Neural progenitor cell (in vitro differentiated cells): ENCODE data around the gene MYCBP.

Experiments
- EZH2 ChIP-seq: fragments of 200-600 bp; sonication (generic); IDR thresholded peaks from 2 replicates; pipeline ENCODE4 v1.6.1; 2017; ENCODE audit warnings: antibody characterized with exemption, mild to moderate bottlenecking, moderate library complexity
- EZH2phosphoT487 ChIP-seq: fragments of 200-600 bp; sonication (generic); IDR thresholded peaks from 2 replicates; pipeline ENCODE4 v1.6.1; 2017; ENCODE audit warnings: antibody characterized with exemption
- TF ChIP-seq, protein P1 (sequence below): fragments of 200-600 bp; sonication (generic); IDR thresholded peaks from 2 replicates; pipeline ENCODE4 v1.5.1; 2017; ENCODE audit warnings: antibody characterized with exemption, mild to moderate bottlenecking

DNA sequence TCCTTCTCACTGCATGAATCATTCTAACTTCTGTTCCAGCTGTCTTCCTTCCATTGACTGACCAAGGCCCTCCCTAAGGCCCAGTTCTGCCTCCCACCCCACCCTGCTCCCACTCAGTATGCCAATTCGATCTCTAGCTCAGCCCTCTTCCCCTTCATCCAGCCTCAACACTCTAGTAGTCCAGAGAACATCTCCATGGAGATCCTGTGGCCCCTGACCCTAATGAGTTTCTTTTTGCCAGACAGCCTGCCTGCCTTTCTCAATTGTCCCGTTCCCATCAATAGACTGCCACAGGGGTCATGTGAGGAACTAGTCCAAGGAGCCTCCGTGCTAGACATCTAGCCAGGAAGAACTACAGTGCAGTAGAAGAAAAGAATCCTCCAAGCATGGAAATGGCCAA lies 40.0 kb downstream of the MYCBP start:
- TF ChIP-seq, protein P1, sequence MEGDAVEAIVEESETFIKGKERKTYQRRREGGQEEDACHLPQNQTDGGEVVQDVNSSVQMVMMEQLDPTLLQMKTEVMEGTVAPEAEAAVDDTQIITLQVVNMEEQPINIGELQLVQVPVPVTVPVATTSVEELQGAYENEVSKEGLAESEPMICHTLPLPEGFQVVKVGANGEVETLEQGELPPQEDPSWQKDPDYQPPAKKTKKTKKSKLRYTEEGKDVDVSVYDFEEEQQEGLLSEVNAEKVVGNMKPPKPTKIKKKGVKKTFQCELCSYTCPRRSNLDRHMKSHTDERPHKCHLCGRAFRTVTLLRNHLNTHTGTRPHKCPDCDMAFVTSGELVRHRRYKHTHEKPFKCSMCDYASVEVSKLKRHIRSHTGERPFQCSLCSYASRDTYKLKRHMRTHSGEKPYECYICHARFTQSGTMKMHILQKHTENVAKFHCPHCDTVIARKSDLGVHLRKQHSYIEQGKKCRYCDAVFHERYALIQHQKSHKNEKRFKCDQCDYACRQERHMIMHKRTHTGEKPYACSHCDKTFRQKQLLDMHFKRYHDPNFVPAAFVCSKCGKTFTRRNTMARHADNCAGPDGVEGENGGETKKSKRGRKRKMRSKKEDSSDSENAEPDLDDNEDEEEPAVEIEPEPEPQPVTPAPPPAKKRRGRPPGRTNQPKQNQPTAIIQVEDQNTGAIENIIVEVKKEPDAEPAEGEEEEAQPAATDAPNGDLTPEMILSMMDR, result no peak
- TF ChIP-seq EZH2phosphoT487 (no peak), EZH2 (no peak)
